GM21423 (cell line): ENCODE results near the gene MTG2.

ENCODE experiments used
- ATAC-seq: cut with Tn5 transposase; IDR thresholded peaks from one replicate; pipeline ENCODE4 v1.9.1; 2021; ENCODE audit warnings: mild to moderate bottlenecking, moderate library complexity; ENCODE audit not compliant: unreplicated experiment

The MTG2 gene

GRCh38 chr20:62182469-62183425 is at the start of gene MTG2:
Gene MTG2, plus strand, starts transcription at chr20:62183028. Its CDS starts 10,393 bp downstream, at chr20:62193421.
- peak; percentile 92 for ATAC-seq

GRCh38 chr20:62133051-62133845 is 49.6 kb upstream of the MTG2 start:
- no peak for ATAC-seq

GRCh38 chr20:62133864-62134263 is 49.0 kb upstream of the MTG2 start:
- ATAC-seq, result no peak

GRCh38 chr20:62134735-62135231 is 48.0 kb upstream of the MTG2 start:
- no peak for ATAC-seq

GRCh38 chr20:62135573-62136266 is 47.1 kb upstream of the MTG2 start:
- no peak for ATAC-seq

- ATAC-seq, result no peak
Measured at GRCh38 chr20:62136283-62137091, 46.3 kb upstream of the MTG2 start.

GRCh38 chr20:62137092-62137384 is 45.8 kb upstream of the MTG2 start:
- ATAC-seq, result no peak

GRCh38 chr20:62137478-62138203 is 45.2 kb upstream of the MTG2 start:
- ATAC-seq, result no peak

GRCh38 chr20:62138204-62138543 is 44.7 kb upstream of the MTG2 start:
- ATAC-seq, result no peak

GRCh38 chr20:62138912-62139311 is 43.9 kb upstream of the MTG2 start:
- no peak for ATAC-seq

GRCh38 chr20:62139636-62140035 is 43.2 kb upstream of the MTG2 start:
- ATAC-seq, result no peak

- ATAC-seq, result no peak
Measured at GRCh38 chr20:62141043-62141396, 41.8 kb upstream of the MTG2 start.

- no peak for ATAC-seq
Measured at GRCh38 chr20:62141397-62142251, 41.2 kb upstream of the MTG2 start.

- peak; percentile 14 for ATAC-seq
Measured at GRCh38 chr20:62142252-62143080, 40.4 kb upstream of the MTG2 start.

- ATAC-seq, result peak; percentile 75
Measured at GRCh38 chr20:62143081-62143956, 39.5 kb upstream of the MTG2 start, which contains the start of the genes PSMA7 and SS18L1. Gene PSMA7, minus strand, starts transcription at chr20:62143394. Its CDS starts 91 bp downstream, at chr20:62143303. Gene SS18L1, plus strand, starts transcription at chr20:62143769. Its CDS starts 52 bp downstream, at chr20:62143821.

GRCh38 chr20:62143957-62144825 is 38.6 kb upstream of the MTG2 start:
- peak; percentile 27 for ATAC-seq
